ENCODE data around the gene NR6A1.

NR6A1 gene

DNA sequence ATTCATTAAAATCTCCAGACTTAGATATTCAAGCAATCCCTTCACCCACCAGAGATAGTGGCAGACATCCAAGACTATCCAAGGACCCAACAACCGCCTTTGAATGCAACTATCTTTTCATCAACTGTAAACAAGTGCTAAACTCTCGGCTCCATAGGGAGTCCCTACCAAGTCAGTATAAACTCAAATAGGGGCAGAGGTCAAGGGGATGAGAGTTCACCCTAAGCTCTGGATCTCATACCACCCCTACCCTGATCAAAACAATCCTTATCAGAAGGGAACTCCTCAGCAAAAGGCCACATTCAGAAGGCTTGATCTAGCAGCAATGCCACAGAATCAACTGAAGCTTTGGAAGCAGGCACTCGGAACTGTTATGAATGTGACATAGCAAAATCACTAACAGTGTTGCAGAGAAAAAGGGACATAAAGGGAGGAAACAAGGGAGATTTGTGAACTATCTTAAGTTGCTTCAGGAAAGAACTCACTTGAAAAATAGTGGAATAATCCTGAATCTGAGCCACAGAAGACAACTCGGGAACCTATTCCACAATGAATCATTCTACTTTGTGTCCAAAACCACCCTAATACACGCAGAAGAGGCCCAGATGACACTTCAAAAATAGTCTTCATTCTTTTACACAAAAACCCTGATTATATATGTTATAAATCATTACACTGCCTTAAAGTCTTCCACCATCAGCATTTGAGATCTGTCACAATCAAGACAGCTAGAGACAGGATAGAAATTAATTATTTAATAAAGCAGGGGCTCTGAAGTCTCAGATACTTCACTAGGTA lies 49.8 kb downstream of the NR6A1 start:
- no peak for DNase-seq

DNA sequence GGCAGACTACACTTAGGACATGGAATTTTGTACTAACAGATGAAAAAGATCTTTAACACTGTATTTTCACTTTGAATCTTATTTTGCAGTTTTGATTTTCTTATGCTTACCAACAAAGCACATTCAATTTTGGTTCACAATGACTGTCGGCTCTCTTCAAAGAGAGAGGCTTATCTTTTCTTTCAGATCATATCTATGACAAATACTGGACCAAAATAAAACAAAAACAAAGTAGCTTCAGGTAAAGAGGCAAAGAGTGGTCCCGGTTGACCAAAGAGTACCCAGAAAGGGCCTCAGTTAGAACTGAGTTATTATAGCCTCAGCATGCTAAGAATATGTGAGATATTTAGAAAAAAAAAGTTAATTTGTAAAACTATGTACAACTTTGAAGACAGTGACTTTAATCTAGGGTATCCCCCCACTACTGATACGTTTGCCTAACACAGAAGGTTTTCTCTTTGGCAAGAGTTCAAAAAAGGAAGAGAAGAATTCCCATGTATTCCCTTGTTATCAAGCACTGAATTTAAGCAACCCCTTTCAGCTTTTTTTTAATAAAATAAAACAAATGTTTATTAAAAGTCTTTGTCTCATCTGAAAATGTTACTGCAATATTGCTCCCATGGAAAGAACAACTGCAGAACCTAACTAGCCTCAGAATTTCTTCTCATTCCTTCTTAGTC lies 50.5 kb downstream of the NR6A1 start:
- DNase-seq, result no peak

DNA sequence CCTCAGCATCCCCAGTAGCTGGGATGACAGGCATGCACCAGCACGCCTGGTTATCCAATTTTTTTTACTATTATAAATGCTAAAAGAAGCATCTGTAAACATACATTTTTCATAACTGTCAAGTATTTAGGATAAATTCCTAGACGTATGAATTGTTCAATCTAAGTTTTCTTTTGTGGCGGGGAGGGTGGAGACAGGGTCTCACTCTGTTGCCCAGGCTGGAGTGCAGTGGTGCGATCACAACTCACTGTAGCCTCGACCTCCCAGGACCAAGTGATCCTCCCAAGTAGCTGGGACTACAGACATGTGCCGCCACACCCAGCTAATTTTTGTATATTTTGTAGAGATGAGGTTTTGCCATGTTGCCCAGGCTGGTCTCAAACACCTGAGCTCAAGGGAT lies 52.2 kb downstream of the NR6A1 start:
- DNase-seq, result no peak

DNA sequence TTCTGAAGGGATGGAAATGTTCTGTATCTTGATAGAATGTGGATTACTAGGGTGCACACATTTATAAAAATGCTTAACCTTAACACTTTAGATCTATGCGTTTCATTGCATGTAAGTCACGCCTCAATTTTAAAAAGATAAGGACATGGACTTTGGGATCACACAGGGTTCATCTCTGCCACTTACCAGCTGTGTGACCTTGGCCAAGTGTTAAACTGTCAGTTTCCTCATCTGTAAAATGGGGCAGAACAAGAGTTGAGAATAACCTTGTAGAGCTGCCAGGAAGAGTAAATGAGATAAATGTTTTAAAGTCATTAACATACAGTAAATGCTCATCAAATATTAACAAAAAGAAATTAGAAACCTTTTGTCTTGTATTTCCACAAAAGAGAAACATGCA lies 53.5 kb downstream of the NR6A1 start:
- no peak for DNase-seq

DNA sequence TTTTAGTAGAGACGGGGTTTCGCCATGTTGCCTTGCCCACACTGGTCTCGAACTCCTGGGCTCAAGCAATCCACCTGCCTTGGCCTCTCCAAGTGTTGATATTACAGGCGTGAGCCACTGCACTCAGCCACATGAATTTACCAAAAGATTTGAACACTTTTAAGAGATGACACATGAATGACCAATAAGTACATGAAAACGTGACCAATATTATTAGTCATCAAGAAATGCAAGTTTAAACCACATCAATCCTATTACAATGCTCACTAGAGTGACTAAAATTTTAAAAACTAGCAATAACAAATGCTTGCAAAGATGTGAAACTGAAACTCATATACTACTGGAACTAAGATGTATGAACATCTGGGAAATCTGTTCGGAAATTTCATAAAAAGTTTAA lies 54.3 kb downstream of the NR6A1 start:
- DNase-seq, result no peak

DNA sequence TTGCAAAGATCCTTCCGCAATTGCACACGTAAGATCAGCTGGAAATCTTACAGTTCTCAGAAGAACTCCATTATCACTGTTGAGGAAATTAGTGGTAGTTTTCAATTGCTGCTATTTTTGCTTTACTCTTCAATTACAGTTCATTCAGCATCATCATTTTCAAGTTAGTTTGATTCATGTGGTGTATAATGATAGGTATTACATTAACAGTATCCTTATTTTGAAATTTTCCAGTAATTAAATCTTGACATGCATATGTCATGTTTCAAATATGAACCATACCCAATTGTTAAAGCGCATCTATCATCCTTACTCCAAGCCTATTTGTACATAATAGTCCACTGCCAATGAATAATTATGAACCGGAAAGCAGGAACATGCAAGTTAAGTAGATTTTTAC lies 60.3 kb downstream of the NR6A1 start:
- DNase-seq, result no peak

DNA sequence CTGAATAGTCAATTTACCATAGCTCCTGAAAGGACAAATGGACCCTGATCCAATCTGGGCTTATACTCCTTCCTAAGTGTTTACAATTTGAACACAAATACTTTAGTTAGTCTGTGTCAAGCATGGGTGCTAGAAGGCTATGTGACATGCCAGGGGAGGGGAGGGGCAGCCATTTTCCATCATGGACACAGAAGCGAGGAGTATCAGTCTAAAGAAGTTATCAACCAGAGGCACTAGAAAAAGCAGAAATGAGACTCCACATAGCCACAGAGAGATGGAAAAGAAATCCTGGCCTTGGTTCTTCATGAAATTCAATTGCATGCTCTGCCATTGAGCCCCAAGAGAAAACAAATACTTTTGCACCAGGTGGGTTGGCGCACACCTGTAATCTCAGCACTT lies 61.8 kb downstream of the NR6A1 start:
- no peak for DNase-seq

DNA sequence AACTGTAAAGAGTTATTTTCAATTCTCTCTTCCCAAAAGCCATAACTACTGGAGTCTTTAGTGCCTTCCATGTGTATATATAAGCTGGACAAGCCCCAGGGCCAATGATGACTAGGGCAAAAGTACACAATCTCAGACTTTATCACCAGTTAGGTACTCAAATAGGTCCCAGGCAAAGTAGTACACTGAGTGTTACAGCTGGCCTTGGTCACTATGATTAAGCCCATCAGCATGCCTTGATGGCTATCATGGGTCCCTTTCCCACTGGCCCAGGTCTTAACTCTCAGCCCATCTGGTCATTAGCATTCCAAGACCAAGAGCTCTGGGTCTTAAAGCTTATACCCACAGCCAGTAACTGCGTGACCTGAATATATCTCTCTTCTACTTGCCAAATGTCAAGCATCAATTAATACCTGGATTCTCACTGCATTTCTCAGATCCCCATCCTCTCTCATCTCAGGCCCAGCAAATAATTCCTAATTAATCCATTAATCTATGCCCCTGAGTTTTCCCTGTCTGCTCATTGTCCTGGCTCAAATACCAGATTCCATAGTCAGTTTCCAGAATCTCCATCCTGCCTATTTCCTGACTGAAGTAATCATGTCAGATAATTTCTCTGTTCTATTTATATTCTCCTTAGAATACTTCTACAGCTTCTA lies 62.3 kb downstream of the NR6A1 start:
- no peak for DNase-seq

DNA sequence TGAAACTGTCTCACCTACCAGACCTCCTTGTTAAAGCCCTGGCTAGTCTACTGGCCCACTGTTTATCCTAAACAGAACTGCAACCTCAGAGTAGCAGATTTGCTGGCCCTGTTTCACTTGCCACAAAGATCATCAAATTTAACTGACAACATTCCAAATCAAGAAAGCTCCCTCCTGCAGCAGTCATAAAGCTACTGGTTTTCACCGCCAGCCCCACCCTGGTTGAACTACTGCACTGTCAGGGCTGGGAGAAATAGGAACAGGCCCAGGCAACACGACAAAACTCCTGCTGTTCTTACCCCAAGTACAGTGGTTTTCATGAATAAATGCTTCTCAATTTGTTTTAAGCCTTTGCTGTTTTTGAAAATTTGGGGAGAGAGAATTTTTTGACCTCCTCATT lies 63.0 kb downstream of the NR6A1 start:
- no peak for DNase-seq

DNA sequence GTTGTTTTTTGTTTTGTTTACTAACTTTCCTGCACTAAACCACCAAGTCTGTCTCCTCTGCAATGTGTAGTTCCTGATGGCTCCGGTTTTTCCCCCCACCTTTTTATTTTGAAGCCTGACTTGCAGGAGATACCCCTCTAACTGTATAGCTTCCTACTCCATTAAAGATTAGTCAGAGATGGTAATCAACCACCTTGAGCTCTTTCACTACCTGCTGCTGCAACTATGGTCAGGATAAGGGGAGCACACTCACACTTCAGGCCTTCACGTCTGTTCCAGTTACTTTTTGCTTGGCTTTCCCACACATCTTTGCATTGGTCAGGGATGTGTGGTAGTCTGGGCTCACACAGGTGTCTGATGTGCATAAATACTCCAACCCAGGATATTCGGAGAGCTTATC lies 63.4 kb downstream of the NR6A1 start:
- no peak for DNase-seq

DNA sequence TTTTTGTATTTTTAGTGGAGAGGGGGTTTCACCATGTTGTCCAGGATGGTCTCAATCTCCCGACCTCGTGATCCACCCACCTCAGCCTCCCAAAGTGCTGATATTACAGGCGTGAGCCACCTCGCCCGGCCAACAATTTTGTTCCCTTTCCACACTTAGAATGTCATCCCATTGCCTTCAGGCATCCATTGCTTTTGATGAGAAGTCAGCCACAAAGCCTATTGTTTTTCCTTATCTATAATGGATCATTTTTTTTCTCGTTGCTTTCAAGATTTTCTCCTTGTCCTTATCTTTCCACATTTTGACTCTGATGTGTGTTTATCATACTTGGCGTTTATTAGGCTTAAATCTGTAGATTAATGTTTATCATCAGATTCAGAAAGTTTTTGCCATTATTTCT lies 64.4 kb downstream of the NR6A1 start:
- DNase-seq, result no peak

DNA sequence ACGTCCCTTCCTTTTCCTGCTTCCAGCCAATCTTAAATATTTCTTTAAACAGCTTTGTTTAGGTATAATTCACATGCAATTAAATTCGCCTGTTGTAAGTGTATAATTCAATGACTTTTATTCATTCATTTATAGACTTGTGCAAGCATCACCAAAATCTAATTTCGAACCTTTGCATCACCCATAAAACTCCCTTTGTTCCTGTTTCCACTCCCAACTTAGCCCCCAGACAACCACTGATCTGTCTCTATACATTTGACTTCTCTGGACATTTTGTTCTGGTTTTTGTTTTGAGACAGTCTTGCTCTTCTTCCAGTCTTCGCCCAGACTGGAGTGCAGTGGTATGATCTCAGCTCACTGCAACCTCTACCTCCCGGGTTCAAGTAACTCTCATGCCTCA lies 71.5 kb downstream of the NR6A1 start:
- DNase-seq, result no peak

DNA sequence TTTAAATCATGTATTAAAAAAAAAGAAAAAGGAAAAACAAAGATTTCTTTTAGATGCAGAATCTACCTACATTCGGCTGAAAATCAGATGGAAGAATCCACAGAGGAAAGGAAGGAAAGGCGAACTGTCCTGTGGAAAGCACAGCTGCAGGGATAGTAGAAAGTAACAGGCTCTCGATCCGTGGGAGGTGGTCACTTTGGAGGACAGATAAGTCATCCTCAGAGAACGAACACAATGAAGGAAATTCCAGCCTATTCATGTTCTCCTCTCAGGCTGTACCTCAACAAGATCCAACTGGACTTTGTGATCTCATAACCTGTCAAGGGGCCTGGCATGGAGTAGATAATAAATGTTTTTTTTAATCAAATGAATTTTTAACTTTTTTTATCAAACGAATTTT lies 72.8 kb downstream of the NR6A1 start:
- no peak for DNase-seq

DNA sequence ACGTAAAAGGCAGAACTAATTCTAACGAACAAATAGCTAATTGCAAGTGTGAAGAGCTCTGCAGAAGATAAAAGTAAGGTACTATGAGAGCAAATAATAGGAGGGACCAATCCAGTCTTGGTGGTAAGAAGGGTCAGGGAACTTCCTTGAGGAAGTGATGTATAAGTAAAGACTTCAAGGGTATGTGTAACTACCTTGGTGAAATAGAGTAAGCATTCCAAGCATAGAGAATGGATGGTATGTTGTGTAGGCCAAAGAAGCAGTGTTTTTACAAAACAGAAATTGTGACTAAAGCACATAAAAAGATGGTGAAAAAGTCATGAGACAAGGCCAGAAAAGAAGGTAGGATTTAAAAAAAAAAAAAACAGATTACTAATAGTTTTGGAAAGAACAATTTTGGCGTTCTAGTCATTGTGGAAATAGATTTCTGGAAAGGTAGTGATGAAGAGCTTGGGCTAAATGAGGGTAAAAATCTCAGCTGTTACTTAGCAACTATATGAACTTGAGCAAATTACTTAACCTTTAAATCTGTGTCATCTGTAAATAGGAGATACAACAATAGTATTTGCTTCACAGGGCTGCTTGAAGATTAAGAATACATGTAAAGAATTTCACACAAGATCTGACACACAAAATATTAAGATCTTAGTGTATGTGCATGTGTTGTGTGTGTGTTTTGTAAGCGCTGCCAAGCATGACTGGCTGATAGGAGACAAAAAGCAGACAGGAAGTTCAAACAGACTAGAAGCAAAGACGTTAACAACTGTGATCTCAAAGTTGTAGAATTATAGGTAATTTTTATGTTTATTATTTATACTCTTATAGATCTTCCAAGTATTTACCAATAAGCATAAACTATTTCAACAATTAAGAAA lies 73.5 kb downstream of the NR6A1 start:
- no peak for DNase-seq

DNA sequence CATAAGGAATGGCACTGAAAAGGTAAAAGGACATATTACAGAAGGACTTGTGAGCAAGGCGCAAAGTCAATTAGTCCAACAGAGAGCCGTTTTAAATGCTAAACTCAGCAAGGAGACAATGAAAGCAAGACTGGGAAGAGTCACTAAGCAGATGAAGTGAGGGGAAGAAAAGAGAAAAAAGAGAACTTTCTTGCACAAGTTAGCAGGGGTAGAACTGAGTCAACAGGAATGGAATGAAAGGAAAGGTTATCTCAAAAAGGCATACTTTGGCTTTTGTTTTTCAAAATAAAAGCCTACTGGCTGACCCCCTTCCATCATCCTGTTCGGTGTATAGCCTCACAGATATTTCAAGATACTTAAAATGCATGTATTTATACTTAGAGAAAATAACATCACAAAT lies 75.0 kb downstream of the NR6A1 start:
- no peak for DNase-seq

DNA sequence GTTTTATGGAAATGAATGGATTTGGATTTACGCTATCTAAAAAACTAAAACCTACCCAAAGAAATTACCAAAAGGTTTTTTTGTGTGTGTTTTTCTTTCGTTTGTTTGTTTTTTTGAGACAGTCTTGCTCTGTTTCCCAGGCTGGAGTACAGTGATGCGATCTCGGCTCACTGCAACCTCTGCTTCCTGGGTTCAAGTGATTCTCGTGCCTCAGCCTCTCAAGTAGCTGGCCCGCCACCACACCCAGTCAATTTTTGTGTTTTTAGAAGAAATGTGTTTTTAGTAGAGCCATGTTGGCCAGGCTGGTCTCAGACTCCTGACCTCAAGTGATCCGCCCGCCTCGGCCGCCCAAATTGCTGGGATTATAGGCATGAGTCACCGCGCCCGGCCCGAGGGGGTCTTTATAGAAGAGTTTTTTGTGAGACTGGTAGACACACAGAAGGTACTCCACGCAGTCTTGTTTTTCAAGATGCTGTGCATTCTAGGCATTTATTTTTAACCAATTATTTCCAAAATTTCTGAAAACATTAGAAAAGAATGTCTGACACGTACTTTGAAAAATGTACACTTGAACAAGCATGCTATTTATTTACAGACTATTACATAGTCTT lies 75.7 kb downstream of the NR6A1 start:
- no peak for DNase-seq

DNA sequence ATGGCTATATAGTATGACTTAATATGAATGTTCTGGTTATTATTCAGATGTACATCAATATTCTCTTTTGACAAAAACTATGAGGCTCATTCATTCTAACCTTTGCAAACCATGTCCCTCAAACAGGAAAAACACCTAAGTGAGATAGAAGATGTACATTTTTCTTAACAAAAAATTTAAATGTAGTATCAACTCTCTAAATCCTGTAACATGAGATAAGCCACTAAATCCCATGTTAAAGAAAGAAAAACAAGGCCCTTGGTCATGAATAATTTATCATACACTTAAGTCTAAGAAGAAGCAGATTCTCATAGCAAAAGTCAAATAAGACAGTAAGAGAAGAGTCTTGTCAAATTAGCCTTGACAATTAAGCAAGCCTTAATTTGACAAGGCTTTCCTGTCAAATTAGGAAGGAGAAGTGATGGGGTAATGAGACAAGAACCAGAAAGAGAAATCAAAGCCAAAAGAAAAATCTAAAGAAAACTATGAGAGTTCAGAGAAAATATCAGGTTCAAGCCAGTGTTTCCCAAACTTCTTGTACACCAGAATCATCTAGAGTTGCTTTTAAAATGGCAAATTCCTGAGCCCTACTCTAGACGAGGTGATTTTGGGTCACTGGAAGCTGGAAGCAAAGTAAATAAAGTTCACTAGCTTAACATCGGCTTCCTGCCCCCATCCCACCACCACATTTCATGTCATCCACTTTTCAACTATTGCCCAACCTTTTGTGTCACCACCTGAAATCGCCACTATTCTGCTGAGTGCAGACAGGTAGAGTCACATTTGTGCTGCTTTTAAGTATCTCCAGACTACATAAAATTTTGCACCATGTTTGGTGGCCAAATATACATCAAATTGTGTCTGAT lies 76.5 kb downstream of the NR6A1 start:
- peak in 1 of 2 experiments; percentile 8 for DNase-seq

DNA sequence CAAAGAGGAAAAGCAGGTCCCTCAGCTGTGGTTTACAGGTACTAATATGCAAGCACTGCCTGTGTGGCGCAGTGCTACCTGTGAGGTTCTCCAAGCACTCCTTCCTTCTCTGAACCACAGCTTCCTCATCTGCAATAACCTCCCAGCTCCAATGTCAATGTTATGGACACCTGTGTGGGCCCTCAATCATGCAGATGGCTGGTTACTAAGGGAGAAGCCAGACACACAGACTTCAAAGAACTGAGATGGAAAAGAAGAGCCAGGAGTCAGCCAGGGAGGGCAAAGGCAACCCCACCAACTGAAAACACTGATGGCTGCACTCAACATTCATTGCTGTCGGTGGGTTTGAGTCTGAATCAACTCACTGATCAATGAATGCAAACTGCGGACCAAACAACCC lies 77.7 kb downstream of the NR6A1 start:
- no peak for DNase-seq

DNA sequence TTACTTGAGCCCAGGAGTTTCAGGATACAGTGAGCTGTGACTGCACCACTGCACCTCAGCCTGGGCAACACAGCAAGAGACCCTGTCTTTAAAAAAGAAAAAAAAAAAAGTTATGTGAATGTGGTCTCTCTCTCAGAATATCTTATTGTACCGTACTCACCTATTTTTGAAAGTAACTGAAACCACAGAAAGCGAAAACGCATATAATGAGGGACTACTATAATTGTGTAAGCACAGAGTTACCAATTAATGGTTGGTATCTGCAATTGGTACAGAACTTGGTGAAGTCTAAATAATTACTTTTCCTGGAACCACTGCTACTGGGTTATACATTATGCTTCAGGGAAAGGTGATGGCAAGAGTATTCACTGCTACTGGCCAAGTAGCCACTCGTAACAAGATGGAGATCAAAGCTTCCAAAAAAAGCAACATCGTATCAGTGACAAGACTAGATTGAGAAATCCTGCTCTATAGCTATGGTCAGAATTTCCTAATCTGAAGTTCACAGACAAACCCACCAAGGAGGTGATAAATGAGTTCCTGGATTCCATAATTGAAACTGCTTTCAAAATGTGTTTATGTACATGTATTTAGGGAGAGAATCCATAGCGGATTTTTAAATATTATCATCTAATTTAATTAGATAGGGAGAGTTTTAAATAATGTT lies 82.7 kb downstream of the NR6A1 start:
- DNase-seq, result no peak

DNA sequence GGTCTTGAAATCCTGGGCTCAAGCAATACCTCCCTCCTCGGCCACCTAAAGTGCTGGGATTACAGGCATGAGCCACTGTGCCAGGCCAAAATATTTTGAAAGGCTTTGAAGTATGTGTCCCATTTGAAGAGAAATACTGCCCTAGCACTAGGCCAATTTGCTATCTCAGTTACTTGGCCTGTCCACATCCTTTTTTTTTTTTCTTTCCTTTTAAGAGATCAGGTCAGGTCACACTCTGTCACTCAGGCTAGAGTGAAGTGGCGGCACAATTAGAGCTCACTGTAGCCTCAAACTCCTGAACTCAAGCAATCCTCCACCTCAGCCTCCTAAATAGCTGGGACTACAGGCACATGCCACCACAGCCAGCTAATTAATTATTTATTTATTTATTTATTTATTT lies 84.2 kb downstream of the NR6A1 start:
- no peak for DNase-seq

DNA sequence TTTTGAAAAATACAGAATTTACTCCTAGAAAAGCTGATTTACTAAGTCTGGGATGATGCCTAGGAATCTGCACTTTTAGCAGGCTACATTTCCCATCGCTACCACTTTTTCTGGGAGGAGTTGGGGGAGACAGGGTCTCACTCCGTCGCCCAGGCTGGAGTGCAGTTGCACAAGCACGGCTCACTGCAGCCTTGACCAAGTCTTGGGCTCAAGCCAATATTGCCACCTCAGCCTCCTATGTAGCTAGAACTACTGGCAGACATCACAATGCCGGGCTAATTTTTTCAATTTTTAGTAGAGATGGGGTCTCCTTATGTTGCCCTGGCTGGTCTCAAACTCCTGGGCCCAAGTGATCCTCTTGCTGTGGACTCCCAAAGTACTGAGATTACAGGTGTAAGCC lies 85.9 kb downstream of the NR6A1 start:
- DNase-seq, result no peak

All from AML-193 (cell line).